GM19328 (cell line): ENCODE data around the gene CEMP1.
"Not testable (repeated sequence)": the region's sequence is repeated elsewhere in the genome, so short reads cannot be mapped to it uniquely, and the experiment has no call there.

Source experiments
- ATAC-seq: cut with Tn5 transposase; IDR thresholded peaks from one replicate; pipeline ENCODE4 v1.9.1; 2021; ENCODE audit warnings: mild to moderate bottlenecking, moderate library complexity; ENCODE audit not compliant: unreplicated experiment

Gene CEMP1

GRCh38 chr16:2531371-2531695, at the start of gene CEMP1:
Gene CEMP1 (minus strand): TSS chr16:2531408. CDS start chr16:2531073, 335 bp downstream.
- ATAC-seq, result no peak

GRCh38 chr16:2580818-2581217, 49.6 kb upstream of the CEMP1 start:
- ATAC-seq, result not testable (repeated sequence)

GRCh38 chr16:2580143-2580542, 48.9 kb upstream of the CEMP1 start:
- ATAC-seq, result not testable (repeated sequence)

GRCh38 chr16:2578905-2579304, 47.7 kb upstream of the CEMP1 start:
- ATAC-seq, result not testable (repeated sequence)

- not testable (repeated sequence) for ATAC-seq
Measured at GRCh38 chr16:2577044-2577443, 45.8 kb upstream of the CEMP1 start.

- not testable (repeated sequence) for ATAC-seq
Measured at GRCh38 chr16:2575839-2576238, 44.6 kb upstream of the CEMP1 start.

- not testable (repeated sequence) for ATAC-seq
Measured at GRCh38 chr16:2572704-2573103, 41.5 kb upstream of the CEMP1 start.

GRCh38 chr16:2568573-2568972, 37.4 kb upstream of the CEMP1 start:
- ATAC-seq, result not testable (repeated sequence)

- ATAC-seq, result not testable (repeated sequence)
Measured at GRCh38 chr16:2567506-2567905, 36.3 kb upstream of the CEMP1 start.

- ATAC-seq, result not testable (repeated sequence)
Measured at GRCh38 chr16:2560798-2561133, 29.6 kb upstream of the CEMP1 start.

GRCh38 chr16:2560131-2560797, 29.1 kb upstream of the CEMP1 start:
- ATAC-seq, result not testable (repeated sequence)

- ATAC-seq, result not testable (repeated sequence)
Measured at GRCh38 chr16:2557150-2557549, 25.9 kb upstream of the CEMP1 start.

GRCh38 chr16:2554709-2555425, 23.7 kb upstream of the CEMP1 start:
- not testable (repeated sequence) for ATAC-seq

- not testable (repeated sequence) for ATAC-seq
Measured at GRCh38 chr16:2551420-2551889, 20.2 kb upstream of the CEMP1 start.

- not testable (repeated sequence) for ATAC-seq
Measured at GRCh38 chr16:2550283-2550878, 19.2 kb upstream of the CEMP1 start.

GRCh38 chr16:2543771-2544170, 12.6 kb upstream of the CEMP1 start:
- ATAC-seq, result not testable (repeated sequence)

GRCh38 chr16:2541409-2541808, 10.2 kb upstream of the CEMP1 start:
- not testable (repeated sequence) for ATAC-seq

- not testable (repeated sequence) for ATAC-seq
Measured at GRCh38 chr16:2540912-2541311, 9.7 kb upstream of the CEMP1 start.

GRCh38 chr16:2539845-2540458, 8.7 kb upstream of the CEMP1 start:
- not testable (repeated sequence) for ATAC-seq

- ATAC-seq, result not testable (repeated sequence)
Measured at GRCh38 chr16:2539192-2539844, 8.1 kb upstream of the CEMP1 start.
